ENCODE measurements around the gene UBXN4.
"Not testable (repeated sequence)": the region's sequence is repeated elsewhere in the genome, so short reads cannot be mapped to it uniquely, and the experiment has no call there.

Gene UBXN4

DNA sequence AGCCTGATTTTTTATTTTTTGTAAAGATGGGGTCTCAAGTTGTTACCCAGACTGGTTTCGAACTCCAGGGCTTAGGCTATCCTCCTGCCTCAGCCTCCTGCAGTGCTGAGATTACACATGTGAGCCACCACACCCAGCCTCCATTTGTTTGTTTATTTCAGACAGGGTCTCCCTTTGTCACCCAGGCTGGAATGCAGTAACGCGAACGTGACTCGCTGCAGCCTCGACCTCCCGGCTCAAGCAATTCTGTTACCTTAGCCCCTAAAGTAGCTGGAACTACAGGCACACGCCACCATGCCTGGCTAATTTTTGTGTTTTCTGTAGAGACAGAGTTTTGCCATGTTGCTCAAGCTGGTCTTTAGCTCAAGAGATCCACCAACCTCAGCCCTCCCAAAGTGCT lies 27.2 kb downstream of the UBXN4 start:
- DNase-seq, result no peak

DNA sequence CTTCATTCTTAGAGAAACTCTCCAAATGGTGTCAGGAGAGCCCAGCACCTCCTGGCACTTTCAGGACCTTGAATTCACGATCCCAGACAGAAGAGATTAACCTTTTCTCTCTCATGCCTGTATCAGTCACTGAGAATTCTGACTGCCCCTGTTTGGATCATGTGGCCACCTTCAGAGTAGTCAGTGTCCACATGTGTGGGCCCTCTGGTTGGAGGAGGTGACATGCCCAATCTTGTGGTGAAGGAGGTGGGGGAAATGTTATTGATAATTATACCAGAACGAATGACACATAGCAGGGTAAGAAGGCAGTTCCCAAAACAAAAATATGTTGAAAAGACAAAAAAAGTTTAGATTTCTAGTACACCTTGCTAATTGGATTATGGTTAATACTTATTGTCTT lies 31.7 kb downstream of the UBXN4 start:
- no peak for DNase-seq

DNA sequence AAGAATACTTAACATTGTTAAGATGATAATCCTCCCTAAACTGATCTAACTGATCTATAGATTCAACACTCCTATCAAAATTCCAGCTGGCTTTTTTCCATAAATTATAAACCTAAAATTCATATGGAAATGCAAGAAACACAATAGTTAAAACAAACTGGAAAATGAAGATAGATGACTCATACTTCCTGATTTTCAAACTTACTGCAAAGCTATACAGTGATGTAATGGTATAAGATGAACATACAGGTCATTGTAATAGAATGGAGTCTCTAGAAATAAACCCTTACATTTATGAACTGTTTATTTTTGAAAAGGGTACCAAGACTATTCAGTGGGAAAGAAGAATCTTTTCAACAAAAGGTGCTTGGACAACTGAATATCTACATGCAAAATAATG lies 32.3 kb downstream of the UBXN4 start:
- no peak for DNase-seq

- no peak for DNase-seq
These were observed 33.8 kb downstream of the UBXN4 start for GRCh38 chr2:135775420-135775819.

DNA sequence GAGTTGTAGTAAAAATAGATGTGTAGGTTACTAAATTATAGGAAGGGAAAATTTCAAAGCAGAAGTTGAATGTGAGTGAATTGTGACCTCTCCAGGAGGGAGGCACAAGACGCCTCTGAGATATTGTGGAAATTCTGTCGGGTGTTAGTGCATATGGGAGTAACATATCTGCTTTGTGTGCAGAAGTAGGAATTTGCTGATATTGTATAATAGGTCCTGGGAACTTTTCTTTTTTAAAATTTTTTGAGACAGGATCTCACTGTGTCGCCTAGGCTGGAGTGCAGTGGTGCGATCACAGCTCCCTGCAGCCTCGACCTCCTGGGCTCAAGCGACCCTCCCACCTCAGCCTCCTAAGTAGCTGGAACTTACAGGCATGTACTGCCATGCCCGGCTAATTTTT lies 34.7 kb downstream of the UBXN4 start:
- DNase-seq, result no peak

DNA sequence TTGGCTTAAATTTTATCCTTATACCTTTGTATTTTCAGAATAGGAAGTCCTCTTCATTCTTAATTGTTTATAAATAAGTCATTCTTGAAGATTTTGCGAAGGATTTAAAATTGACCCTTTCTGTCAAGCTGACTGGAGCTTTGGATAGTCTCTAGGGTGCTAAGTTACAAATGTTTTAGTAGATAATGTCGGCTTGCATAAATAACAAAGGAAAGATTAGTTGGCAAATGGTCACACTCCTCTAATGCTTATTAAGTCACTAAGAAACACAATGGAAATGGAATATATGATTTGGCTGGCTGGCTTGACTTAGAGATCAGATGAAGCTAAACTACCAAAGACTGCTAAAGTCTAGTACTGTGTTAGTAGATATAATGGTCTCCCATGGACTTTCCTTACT lies 40.6 kb downstream of the UBXN4 start:
- DNase-seq, result no peak

DNA sequence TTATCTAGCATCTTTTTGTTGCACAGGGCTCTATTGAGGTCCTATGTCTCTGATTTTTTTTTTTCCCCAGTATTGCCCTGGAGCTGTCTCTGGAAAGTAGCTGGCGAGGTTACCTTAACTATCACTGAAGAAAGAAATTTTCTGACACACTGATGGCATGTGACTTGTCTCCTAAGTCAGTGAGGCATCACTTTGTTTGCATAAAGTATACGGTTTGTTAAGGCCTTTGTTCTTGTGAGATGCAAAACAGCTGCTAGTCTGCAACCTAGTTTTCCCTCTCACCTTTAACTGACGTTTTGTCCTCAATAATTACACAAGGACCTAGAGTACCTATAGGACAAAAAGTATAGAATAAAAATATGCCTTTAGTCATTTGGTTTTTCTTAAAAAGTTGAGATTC lies 41.8 kb downstream of the UBXN4 start:
- DNase-seq, result peak; percentile 93 to 95

GRCh38 chr2:135785032-135785431 lies 43.4 kb downstream of the UBXN4 start:
- no peak for DNase-seq

DNA sequence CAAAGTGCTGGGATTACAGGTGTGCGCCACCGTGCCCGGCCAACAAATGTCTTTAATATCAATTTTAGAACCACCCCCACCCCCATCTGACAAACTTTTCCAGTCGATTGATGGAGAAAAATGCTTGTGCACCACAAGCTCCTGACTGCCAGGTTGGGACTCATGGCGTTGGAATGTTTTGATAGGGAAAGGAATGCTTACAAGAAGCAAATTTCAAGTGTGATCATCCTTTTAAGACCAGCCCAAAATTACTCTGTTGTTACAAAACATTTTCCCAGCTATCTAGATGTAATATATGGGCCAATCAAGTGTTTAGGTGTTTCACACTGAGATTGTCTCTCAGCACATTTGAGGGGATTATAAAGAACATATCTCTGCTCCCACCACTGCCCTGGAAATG lies 45.2 kb downstream of the UBXN4 start:
- no peak for DNase-seq

- no peak for DNase-seq
These were observed 48.8 kb downstream of the UBXN4 start for GRCh38 chr2:135790423-135790822.

DNA sequence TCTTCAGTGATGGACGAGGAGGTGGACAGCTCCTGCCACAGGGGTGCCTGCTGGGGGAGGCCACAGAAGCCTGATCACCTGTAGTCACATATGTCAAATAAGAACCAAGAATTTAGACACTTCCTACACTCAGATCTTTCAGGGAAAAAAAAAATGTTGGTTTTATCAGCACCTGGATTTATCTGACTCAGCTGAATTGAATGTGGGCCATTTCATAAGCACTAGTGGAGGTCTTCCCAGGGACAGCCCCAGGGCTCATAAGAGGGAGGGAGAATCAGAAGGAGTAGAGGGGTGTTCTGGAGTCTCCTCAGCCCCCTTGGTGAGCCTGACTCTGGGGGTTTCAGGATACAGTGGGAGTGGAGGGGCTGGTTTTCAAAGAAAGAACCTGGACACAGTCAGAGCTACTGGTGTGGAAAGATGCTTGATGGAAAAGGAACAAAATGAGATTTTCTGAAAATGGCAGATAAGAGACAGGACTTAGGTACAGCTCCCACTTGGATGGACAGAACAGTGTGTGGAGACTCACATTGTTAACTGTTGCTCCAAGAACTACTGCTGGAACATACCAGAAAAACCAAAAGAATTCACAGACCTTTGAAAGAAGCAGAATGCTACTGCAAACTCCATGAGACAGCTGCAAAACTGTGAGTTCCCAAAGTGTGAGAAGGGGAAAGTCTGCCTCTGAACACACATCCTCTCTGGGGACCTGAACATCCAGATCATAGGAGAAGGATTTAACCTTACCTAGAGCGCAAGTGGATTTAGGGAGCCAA lies 49.9 kb downstream of the UBXN4 start:
- no peak for DNase-seq

DNA sequence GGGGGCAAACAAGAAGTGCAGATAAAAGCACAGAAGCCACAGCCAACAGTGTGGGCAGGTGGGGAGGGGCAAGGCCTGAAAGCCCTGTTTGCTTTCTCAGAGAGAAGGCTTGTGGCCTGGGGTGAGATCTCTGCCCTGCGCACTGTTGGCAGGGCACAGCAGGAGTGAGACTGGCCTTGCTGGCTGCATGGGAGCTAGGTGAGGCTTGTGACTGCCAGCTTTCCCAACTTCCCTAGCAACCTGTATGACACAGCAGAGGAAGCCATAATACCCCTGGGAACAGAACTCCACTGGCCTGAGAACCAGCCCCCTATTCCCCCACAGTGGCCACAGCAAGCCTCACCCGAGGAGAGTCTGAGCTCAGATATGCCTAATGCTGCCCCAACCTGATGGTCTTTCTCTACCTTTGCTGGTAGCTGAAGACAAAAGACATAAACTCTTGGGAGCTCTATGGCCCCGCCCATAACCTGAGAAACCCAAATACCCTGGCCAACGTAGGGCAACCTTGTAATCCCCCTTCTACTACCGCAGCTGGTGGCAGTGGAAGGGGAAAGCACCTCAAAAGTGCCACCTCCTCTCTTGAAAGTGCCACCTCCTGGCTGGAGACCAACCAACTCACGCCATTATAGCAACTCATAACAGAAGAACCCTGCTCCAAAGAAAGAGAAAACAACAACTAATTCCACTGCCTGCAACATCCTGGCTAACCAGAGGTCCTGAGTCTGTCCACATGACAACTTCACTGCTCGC lies 50.9 kb downstream of the UBXN4 start:
- DNase-seq, result no peak

GRCh38 chr2:135795641-135796040 lies 54.0 kb downstream of the UBXN4 start:
- not testable (repeated sequence) for DNase-seq

- no peak for DNase-seq
These were observed 55.0 kb downstream of the UBXN4 start for GRCh38 chr2:135796606-135797005.

- peak; percentile 43 to 85 for DNase-seq
These were observed 56.0 kb downstream of the UBXN4 start for GRCh38 chr2:135797497-135798274.

DNA sequence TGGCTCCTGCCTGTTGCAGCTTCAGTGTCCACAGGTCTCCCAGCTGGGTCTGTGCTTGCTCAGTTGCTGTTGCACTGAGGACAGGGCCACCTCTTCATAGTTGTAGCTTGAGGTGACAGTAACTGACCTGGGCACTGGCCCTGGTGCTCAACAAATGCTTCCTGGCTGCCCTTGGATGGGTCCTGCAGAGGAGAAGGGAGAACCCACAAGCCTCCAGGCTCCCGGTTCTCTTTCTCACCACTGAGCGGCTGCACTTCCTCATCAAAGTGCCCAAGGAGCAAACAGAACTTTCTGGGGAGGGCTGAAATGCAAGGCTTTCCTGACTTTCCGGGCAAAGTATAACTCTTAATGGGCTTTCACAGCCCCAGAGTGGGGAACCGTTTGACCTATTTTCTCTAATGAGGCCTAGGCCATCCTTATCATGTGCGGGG lies 56.6 kb downstream of the UBXN4 start:
- DNase-seq, result no peak

DNA sequence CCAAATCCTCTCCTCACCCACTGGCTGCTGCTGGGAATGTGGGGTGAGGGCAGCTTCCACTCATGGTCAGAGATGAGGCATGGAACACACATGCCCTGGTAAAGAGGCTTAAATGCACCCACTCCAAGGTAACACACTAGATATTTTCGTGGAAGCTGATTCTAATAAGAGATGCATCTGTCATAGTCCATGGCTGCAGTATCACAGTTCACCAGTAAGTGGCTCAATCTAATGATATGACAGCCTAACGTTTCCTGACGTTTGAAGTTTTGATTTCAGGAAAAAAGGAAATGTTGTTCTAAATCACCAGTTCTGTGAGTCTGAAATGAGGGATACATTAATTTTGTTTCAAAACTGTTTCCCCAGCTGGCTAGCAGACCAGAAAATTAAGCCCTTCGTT lies 57.1 kb downstream of the UBXN4 start:
- peak in 1 of 2 experiments; percentile 18 for DNase-seq

DNA sequence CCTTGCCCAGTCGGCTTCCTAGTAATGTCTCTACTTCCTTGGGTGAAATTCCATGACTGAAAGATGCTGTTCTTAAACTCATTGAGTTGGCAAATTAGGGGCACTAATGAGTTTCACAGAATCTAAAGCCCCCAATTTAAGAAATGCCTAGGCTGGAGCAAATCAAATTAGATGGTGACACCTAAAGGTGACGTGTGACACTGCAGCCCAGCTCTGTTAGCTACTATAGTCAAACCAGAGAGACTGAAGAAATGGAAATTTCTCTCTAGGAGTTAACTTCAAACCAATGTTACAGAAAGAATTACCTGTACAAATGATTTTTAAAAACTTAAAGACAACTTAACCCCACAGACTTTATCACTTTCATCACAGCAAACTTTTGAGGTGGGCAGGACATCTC lies 58.1 kb downstream of the UBXN4 start:
- no peak for DNase-seq

DNA sequence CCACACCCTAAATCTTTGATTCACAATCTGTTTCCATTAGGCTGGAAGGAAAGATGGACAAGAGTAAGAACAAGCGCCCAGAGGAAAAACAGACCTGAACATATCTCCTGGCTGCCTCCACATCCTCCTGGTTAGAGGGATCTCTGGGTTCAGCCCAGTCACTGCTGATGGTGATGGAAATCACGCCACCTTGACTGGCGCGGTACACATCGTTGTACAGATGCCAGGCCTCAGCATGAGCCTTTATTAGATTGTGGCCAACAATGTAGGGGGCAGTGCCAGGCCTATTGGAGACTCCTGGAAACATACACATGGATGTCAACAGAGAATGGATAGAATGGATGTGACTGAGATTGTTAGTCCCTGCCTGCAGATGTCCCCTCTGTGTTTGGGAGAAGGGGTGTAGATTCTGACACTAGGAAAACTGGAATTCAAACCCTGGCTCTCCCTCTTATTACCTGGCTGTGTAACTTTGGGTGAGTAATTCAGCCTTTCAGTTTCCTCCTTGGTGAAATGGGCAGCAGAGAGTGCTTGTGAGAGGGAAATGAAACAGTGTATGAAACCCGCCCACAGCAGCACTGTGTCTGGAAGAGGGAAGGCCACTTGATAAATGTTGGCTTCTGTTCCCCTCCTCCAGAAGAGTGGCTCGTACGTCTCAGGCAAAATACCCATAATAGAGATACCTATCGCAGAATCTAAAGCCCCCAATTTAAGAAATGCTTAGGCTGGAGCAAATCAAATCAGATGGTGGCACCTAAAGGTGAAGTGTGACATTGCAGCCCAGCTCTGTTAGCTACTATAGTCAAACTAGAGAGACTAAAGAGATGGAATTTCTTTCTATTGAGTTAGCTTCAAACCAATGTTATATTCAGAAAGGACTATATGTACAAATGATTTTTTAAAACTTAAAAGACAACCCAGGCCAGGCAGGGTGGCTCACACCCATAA lies 59.1 kb downstream of the UBXN4 start:
- no peak for DNase-seq

DNA sequence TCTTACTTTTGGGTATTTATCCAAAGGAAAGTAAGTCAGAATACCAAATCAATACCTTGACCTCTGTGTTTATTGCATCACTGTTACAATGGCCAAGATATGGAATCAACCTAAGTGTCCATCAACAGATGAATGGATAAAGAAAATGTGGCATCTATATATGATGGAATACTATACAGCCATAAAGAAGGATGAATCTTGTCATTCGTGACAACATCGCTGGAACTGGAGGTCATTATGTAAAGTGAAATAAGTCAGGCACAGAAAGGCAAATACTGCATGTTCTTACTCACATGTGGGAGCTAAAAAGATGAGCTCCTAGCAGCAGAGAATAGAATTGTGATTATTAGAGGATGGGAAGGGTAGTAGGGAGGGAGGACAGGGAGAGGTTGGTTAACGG lies 60.7 kb downstream of the UBXN4 start:
- DNase-seq, result no peak

GRCh38 chr2:135803278-135803677 lies 61.6 kb downstream of the UBXN4 start:
- no peak for DNase-seq

- DNase-seq, result not testable (repeated sequence)
These were observed 66.2 kb downstream of the UBXN4 start for GRCh38 chr2:135807874-135808273.

Data from NCI-H526 (cell line).